ENCODE data around the gene ENC1.

ENC1 gene

GRCh38 chr5:74632947-74633356, 7.6 kb downstream of the ENC1 start:
- Histone ChIP-seq H3K9me2 (replicated peaks; ENCODE audit: insufficient read depth, low read length) (no peaks in the 10 kb centered on the region), H3K79me2 (ENCODE audit: insufficient read depth, low read length) (no peaks in the 10 kb centered on the region), H3F3A (ENCODE audit: insufficient read depth) (no peaks in the 10 kb centered on the region), H3K4me2 (ENCODE audit: low read depth, low read length, poor library complexity, severe bottlenecking) (no peak overlapping the region), H3K9me3 (ENCODE audit: insufficient read depth, low read length) (no peaks in the 10 kb centered on the region), H3K4me3 (ENCODE audit: insufficient read depth, low read length, poor library complexity, severe bottlenecking) (no peak overlapping the region), H4K20me1 (ENCODE audit: low read depth, low read length) (no peaks in the 10 kb centered on the region), H2AFZ (ENCODE audit: low read depth, low read length, severe bottlenecking) (no peak overlapping the region), H3K9ac (ENCODE audit: low read length) (no peak overlapping the region), H3K27me3 (ENCODE audit: low read length) (no peaks in the 10 kb centered on the region), H3K27ac (ENCODE audit: low read depth, low read length) (no peak overlapping the region), H3K36me3 (ENCODE audit: low read length) (no peaks in the 10 kb centered on the region)
- TF ChIP-seq CTCF (IDR thresholded peaks at IDR 0.05; ENCODE audit: insufficient read depth, low read length, poor library complexity, severe bottlenecking) (no peak), EZH2phosphoT487 (conservative IDR thresholded peaks at IDR 0.05; ENCODE audit: low read length) (no peak)

GRCh38 chr5:74631081-74631953, 9.2 kb downstream of the ENC1 start:
- Histone ChIP-seq H3K4me2 (ENCODE audit: low read depth, low read length, poor library complexity, severe bottlenecking) (peak overlapping the region; percentile 23), H3K79me2 (ENCODE audit: insufficient read depth, low read length) (no peaks in the 10 kb centered on the region), H3K27me3 (ENCODE audit: low read length) (no peaks in the 10 kb centered on the region), H3K36me3 (ENCODE audit: low read length) (no peaks in the 10 kb centered on the region), H3K9ac (ENCODE audit: low read length) (no peak overlapping the region), H3K27ac (ENCODE audit: low read depth, low read length) (no peak overlapping the region), H2AFZ (ENCODE audit: low read depth, low read length, severe bottlenecking) (no peak overlapping the region), H3F3A (ENCODE audit: insufficient read depth) (no peaks in the 10 kb centered on the region), H3K9me2 (replicated peaks; ENCODE audit: insufficient read depth, low read length) (no peaks in the 10 kb centered on the region), H3K9me3 (ENCODE audit: insufficient read depth, low read length) (no peaks in the 10 kb centered on the region), H3K4me3 (ENCODE audit: insufficient read depth, low read length, poor library complexity, severe bottlenecking) (no peak overlapping the region), H4K20me1 (ENCODE audit: low read depth, low read length) (no peaks in the 10 kb centered on the region)
- TF ChIP-seq EZH2phosphoT487 (conservative IDR thresholded peaks at IDR 0.05; ENCODE audit: low read length) (no peak), CTCF (IDR thresholded peaks at IDR 0.05; ENCODE audit: insufficient read depth, low read length, poor library complexity, severe bottlenecking) (no peak)

GRCh38 chr5:74630453-74631066, 10.0 kb downstream of the ENC1 start:
- Histone ChIP-seq H3K27me3 (ENCODE audit: low read length) (no peaks in the 10 kb centered on the region), H3K79me2 (ENCODE audit: insufficient read depth, low read length) (no peaks in the 10 kb centered on the region), H2AFZ (ENCODE audit: low read depth, low read length, severe bottlenecking) (no peak overlapping the region), H3K9me2 (replicated peaks; ENCODE audit: insufficient read depth, low read length) (no peaks in the 10 kb centered on the region), H4K20me1 (ENCODE audit: low read depth, low read length) (no peaks in the 10 kb centered on the region), H3K9ac (ENCODE audit: low read length) (no peak overlapping the region), H3K36me3 (ENCODE audit: low read length) (no peaks in the 10 kb centered on the region), H3K27ac (ENCODE audit: low read depth, low read length) (no peak overlapping the region), H3K4me2 (ENCODE audit: low read depth, low read length, poor library complexity, severe bottlenecking) (no peak overlapping the region), H3F3A (ENCODE audit: insufficient read depth) (no peaks in the 10 kb centered on the region), H3K9me3 (ENCODE audit: insufficient read depth, low read length) (no peaks in the 10 kb centered on the region), H3K4me3 (ENCODE audit: insufficient read depth, low read length, poor library complexity, severe bottlenecking) (no peak overlapping the region)
- no peak for TF ChIP-seq EZH2phosphoT487 (conservative IDR thresholded peaks at IDR 0.05; ENCODE audit: low read length)
- no peak for TF ChIP-seq CTCF (IDR thresholded peaks at IDR 0.05; ENCODE audit: insufficient read depth, low read length, poor library complexity, severe bottlenecking)
